GOT3 (cell line): Measurements from ENCODE around the gene CPLANE2.
A peak's percentile ranks its signal among the peaks of the same experiment; 100 is the strongest.
"Not testable (repeated sequence)": the region's sequence is repeated elsewhere in the genome, so short reads cannot be mapped to it uniquely, and the experiment has no call there.

Source experiments
- DNase-seq: peaks from one replicate; lab custom pipeline; 2025; ENCODE audit warnings: mixed read lengths; lab: John Stamatoyannopoulos, UW

The CPLANE2 gene

GRCh38 chr1:16229976-16230740, 6.8 kb downstream of the CPLANE2 start:
- no peak for DNase-seq

DNA sequence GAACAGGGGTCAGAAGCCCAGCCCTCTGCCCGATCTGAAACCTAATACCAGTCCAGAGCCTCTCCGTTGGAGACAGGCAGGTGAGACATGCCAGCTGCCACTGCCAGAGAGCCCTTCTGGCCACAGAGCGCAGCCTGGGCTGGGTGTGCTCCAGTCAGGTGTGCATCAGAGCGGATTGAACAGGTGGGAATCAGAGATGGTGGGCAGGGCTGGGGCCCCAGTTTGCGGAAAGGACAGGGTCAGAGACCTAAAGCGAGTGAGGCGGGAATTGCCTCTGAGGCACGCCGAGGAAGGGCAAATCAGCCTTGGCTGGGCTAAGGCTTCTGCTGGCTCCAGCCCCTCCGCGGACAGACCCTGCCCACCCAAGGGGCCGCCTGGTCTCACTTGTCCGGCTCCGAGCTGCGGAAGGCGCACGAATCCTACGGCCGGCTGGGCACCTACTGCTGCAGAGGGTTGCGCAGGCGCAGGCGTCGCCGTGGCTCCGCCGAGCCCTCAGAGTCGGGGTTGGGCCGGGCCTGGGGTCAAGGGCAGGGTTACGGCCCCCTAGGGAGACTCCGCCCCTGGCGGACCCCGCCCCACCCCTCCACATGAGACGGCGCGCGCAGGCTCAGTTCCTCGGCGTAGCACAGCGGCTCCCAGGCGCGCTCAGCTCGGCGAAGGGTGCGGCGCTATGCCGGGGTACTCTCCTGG, 10.3 kb downstream of the CPLANE2 start:
- DNase-seq, result no peak

DNA sequence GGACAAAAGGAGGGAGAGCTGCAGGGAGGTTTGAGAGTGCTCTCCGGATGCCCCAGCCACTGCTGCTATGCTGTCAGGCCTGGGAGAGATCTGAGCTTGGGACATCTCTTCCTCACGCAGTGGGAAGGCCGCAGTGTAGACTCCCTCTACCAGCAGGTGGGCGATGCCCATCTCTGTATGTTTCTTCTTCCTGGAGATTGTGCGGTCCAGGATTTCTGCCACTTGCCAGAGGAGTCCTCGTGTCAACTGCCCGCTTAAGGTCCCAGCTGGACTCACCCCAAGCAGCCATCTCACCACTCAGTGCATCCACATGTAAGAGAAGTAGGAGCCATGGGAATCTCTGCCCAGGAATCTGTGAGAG, 10.9 kb downstream of the CPLANE2 start:
- DNase-seq, result no peak

DNA sequence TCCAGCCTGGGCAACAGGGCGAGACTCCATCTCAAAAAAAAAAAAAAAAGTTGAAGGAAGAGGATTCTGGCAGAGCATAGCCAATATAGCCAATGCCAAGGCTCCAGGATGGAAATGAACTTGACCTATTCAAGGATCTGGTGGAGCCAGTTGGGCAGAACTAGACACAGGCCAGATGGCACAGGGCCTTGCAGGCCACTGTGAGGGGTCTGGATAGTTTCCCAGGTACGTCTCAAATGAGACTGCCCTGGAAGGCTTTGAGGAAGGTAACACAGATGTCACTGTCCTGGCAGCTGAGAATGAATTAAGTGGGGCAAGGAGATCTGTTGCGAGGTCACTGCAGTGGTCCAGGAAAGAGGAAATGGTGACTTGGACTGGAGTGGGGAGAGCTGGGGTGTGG, 12.5 kb downstream of the CPLANE2 start:
- no peak for DNase-seq

GRCh38 chr1:16222716-16223115, 14.3 kb downstream of the CPLANE2 start:
- not testable (repeated sequence) for DNase-seq

DNA sequence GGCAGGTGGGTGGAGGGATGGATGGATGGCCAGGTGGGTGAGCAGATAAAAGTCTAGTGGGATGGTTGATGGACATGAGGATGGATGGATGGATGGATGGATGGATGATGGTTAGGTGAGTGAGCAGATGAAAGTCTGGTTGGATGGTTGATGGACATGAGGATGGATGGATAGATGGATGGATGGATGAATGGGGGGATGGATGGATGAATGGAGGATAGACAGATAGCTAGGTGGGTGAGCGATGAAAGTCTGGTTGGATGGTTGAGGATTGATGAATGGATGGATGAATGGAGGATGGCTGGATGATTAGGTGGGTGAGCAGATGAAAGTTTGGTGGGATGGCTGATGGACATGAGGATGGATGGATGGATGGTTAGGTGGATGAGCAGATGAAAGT, 15.5 kb downstream of the CPLANE2 start:
- DNase-seq, result no peak

- no peak for DNase-seq
Observed at GRCh38 chr1:16219968-16220500, 16.9 kb downstream of the CPLANE2 start.

GRCh38 chr1:16218674-16219071, 18.3 kb downstream of the CPLANE2 start:
- DNase-seq, result no peak

DNA sequence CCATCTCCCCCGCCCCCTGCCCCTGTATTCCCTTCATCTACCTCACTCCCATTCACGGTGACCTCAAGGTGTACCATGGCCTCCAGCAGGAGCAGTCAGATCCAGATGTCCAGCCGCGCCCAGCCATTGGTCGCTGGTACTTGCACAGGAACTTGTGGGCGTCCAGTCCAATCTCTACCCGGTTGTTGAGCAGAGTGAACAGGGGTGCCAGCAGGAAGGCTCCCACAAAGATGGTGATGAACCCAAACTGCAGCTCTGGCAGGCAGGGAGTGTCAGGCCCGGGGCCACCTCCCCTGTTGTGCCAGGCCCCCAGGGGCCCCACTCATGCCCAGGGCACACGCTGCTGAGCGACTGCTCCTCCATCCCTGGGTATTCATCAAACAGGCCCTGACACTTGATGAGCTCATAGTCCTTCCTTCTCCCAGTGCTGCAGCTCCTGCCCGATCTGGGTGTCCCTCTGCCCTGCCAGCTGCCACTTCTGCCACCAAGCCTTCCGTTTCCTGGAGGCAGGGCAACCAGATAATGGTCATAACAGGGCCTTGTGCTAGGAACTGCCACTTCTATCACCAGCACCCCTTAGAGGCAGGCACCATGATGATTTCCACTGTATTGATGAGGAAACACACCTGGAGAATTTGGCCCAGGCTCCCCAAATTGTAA, 18.8 kb downstream of the CPLANE2 start:
- no peak for DNase-seq

GRCh38 chr1:16217061-16217785, 19.8 kb downstream of the CPLANE2 start:
- DNase-seq, result peak; percentile 76

DNA sequence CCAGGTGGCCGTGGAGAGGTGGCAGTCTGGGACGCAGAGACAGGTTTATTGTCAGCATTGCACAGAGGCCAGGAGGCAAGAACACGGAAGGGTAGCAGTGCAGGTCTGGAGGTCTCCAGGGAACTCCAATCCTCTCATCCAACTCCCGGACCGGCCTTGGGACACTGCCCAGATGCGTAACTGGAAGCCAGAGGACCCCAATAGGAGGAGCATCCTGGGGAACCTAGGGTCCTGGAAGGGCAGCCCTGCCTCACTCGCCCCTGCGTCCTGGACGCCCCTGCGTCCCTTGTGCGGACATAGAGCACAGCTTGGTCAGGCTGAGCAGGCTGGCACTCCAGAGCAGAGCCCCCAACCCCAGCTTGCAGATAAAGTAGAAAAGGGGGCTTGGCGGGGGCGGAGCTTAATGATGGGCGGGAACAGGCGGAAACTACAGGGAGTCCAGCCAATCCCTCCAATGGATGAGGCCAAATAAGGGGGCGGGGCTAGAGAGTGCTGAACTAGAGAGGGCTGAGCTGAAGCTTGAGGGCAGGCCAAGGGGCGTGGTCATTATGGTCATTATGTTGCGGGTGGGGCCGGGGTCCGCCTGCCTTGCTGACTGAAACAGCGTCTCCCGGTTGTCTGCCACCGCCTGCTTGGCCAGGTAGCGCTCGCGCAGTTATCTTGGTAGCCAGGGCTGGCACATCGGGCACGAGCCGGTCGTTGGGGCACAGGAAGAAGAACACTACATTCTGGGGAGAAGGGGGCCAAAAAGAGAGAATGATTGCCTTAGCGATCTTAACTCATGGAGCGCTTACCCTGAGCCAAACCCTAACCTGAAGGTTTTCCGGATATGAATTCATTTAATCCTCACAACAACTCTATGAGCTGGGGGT, 20.9 kb downstream of the CPLANE2 start:
- DNase-seq, result no peak

GRCh38 chr1:16215240-16215639, 21.7 kb downstream of the CPLANE2 start:
- not testable (repeated sequence) for DNase-seq

DNA sequence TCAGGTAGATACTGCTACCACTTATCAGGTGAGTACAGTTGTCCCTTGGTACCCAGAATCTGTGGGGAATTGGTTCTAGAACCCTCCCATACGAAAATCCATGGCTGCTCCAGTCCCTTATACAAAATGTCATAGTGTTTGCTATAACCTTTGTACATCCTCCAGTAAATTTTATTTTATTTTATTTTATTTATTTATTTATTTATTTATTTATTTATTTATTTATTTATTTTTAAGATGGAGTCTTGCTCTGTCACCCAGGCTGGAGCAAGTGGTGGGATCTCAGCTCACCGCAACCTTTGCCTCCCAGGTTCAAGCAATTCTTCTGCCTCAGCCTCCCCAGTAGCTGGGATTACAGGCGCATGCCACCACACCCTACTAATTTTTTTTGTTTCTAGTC, 23.4 kb downstream of the CPLANE2 start:
- DNase-seq, result not testable (repeated sequence)

GRCh38 chr1:16213013-16213412, 24.0 kb downstream of the CPLANE2 start:
- DNase-seq, result no peak

- DNase-seq, result no peak
Observed at GRCh38 chr1:16212251-16212961, 24.6 kb downstream of the CPLANE2 start, which contains the start of gene ARHGEF19. TSS of gene ARHGEF19 (minus strand) at chr1:16212652. CDS start at chr1:16209054, 3,598 bp downstream.

DNA sequence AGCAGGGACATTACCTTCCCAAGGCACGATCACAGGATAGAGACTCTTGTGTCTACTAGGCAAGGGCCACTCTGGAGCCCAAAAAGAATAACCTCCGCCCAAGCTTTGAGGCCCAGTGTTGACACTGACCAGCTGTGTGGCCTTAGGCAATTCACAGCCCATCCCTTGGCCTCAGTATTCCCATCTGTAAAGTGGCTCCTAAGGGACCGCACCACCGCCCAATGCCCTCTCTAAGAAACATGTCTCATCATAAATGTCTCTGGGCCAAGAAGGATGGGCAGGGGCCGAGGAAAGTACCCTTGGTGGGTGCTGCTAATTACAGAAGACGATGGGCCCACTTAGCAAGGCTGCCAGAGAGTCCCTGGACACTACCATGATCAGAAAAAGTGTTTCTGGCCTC, 25.2 kb downstream of the CPLANE2 start:
- no peak for DNase-seq

DNA sequence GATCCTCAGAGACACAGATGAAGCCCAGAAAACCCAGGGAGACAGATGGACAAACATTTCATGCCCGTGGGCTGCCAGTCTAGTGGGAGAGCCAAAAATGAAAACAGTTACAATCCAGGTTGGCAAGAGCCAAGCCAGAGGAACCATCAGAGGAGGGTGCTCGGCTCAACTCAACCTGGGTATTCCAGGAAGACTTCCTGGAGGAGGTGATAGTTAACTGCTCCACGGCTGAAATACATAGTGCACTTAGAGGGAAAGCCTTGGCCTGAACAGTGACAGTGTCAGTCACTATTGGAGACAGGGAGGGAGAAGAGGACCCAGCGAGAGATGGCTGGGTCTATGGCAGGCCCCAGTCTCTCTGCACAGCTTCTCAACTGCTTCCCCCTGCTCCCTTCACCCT, 26.4 kb downstream of the CPLANE2 start:
- no peak for DNase-seq

DNA sequence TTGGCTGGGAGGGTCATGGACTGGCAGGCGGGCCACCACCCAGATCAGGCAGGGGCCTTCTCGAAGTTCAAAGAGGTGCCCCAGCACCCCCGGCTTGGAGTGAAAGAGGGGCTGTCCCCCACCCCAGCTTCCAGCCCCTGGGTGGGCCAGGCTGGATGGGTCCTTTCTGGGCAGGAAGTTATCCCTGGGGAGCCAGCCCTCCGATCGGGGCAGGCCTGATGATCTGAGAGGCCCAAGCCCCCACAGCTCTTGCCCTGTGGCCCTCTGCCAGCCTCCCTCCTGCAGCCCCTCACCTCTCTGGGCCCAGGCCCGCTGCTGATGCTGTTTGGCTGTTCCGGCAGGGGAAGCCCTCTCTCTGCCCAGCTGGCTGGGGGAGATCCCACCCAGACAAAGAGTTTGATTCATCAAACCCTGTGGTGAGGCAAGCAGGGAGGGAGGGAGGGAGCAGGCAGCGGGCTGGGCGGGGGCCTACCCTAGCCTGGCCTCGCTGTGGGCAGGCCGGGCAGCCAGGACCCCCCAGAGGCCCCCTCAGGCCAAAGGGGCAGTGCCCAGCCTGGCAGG, 27.1 kb downstream of the CPLANE2 start:
- DNase-seq, result no peak

DNA sequence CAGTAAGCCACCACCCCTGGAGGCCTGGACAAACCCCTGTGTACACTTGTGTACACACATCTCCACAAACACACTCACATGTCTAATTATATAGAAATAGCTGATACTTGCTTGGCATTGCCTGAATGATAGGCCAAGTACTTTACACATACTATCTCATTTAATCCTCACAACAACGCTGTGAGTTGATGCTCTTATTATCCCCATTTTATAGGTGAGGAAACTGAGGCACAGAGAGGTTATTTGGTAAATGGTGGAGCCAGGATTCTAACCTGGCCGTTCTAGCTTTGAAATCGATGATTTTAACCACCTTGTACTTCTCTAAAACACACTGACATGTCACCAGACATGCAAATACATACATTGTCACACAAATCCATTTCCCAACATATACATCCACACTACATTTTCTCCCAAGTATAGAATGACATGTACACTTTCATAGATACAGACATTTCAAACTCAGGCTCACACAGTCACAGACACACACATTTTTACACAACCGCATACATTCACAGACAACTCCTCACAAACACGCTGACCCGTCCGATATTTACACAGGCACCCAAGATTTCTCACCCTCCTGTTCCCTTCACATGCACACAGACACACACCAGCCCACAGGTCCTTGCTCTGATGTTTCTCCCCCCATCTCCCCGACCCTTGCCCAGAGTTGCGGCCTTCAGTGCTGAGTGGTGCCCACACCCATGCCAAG, 27.7 kb downstream of the CPLANE2 start:
- DNase-seq, result no peak
